ENCODE measurements around the gene CANT1. TPM values are rescaled to one million over a fixed set of nuclear protein-coding genes. Genes with fewer than 3 reads are reported as not detected.

The CANT1 gene
- total RNA-seq, 2 experiments from 2014 or later, result 63.3 to 65.4 TPM

GRCh38 chr17:79047923-79048825 lies 38.6 kb upstream of the CANT1 start:
- Mint-ChIP-seq H3K36me3 (no peaks in the 10 kb centered on the region), H3K4me1 (ENCODE audit: low read depth) (no peaks in the 10 kb centered on the region), H3K9me3 (no peaks in the 10 kb centered on the region), H3K4me3 (no peak overlapping the region), H3K27ac (no peak overlapping the region), H3K27me3 (peaks cover 15% of the 10 kb centered on the region)
- intact Hi-C loops (cut with micrococcal nuclease), result no loop called here
- POLR2A ChIA-PET, result no interaction called here
- CTCF ChIA-PET, result interaction anchor here (2.2 kb wide), 1 partner anchor 346 kb away, joined by 8 read pairs; no protein-coding TSS in a partner anchor
- DNase-seq, result no peak

- intact Hi-C loops (cut with micrococcal nuclease), result no loop called here
- H3K27ac Mint-ChIP-seq, result no peak overlapping the region
- peaks cover 15% of the 10 kb centered on the region for H3K27me3 Mint-ChIP-seq
- CTCF ChIA-PET, result no interaction called here
- no peaks in the 10 kb centered on the region for H3K36me3 Mint-ChIP-seq
- H3K9me3 Mint-ChIP-seq, result no peaks in the 10 kb centered on the region
- DNase-seq, result no peak
- POLR2A ChIA-PET, result no interaction called here
- H3K4me3 Mint-ChIP-seq, result no peak overlapping the region
- no peaks in the 10 kb centered on the region for H3K4me1 Mint-ChIP-seq (ENCODE audit: low read depth)
Measured at GRCh38 chr17:79047291-79047920, 37.8 kb upstream of the CANT1 start.

DNA sequence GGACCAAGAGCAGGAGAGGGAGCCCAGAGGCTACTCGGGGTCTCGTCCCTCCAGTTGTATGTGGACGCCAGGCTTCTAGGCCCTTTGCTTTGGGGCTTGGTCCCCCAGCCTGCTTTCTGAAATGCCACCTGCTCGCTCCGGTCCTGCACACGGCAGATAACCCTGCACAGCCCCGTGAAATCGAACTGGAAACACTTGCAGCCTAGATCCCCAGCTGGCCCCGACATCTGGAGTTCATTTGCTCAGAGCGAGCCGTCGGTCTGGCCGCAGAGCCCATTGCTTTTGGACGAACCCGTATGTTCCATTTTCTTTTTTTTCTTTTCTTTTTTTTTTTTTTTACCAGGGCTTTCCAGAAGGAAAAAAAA lies 37.3 kb upstream of the CANT1 start:
- no peaks in the 10 kb centered on the region for H3K9me3 Mint-ChIP-seq
- no peaks in the 10 kb centered on the region for H3K4me1 Mint-ChIP-seq (ENCODE audit: low read depth)
- CTCF ChIA-PET, result interaction anchor here (1.7 kb wide), 1 partner anchor 16 kb away, joined by 6 read pairs; no protein-coding TSS in a partner anchor
- intact Hi-C loops (cut with micrococcal nuclease), result no loop called here
- DNase-seq, result no peak
- POLR2A ChIA-PET, result no interaction called here
- no peaks in the 10 kb centered on the region for H3K36me3 Mint-ChIP-seq
- H3K27ac Mint-ChIP-seq, result no peak overlapping the region
- H3K27me3 Mint-ChIP-seq, result peaks cover 15% of the 10 kb centered on the region
- no peak overlapping the region for H3K4me3 Mint-ChIP-seq

DNA sequence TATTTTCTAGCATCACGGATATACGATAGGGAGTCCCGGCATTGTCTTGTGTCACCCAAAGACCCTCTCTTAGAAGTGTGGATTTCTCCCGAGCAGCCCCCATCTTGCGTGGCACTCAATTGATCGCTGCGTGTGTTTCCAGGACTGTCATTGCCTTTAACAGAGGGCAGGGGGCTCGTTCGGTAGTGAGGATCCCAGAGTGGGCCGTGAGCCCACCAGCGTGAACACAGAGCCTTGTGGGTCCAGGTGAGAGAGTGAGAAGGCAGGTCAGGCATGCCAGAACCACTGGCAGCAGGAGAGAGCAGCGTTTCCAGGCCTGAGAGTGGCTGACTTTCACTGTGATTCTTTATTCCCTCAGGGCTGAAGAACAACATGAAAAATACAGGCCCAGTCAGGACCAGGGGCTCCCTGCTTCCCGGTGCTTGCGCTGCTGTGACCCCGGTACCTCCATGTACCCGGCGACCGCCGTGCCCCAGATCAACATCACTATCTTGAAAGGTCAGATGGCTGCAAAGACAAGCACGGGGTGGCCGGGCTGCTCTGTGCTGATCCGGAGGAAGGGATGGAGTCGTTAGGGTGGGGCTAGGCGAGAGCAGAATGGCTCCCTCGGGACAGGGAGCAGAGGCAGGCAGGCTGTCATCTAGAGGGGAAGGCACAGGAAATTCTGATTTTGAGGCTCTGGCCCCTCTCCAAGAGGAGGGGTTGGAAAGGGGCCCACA lies 36.8 kb upstream of the CANT1 start:
- no peaks in the 10 kb centered on the region for H3K36me3 Mint-ChIP-seq
- H3K4me3 Mint-ChIP-seq, result no peak overlapping the region
- CTCF ChIA-PET, result interaction anchor here (0.7 to 2.0 kb wide), 12 partner anchors 10 to 355 kb away, joined by 3 to 19 read pairs (median 6); partner anchors contain the start of gene ENGASE
- POLR2A ChIA-PET, result no interaction called here
- H3K27ac Mint-ChIP-seq, result no peak overlapping the region
- intact Hi-C loops (cut with micrococcal nuclease), result no loop called here
- no peaks in the 10 kb centered on the region for H3K4me1 Mint-ChIP-seq (ENCODE audit: low read depth)
- peaks cover 15% of the 10 kb centered on the region for H3K27me3 Mint-ChIP-seq
- H3K9me3 Mint-ChIP-seq, result no peaks in the 10 kb centered on the region
- DNase-seq, result no peak

GRCh38 chr17:79045842-79046196 lies 36.3 kb upstream of the CANT1 start:
- ChIA-PET POLR2A (no interaction called here), CTCF (interaction anchor here (0.6 to 2.0 kb wide), 16 partner anchors 9 to 355 kb away, joined by 3 to 19 read pairs (median 6); partner anchors contain the start of gene ENGASE)
- no peak overlapping the region for H3K27ac Mint-ChIP-seq
- intact Hi-C loops (cut with micrococcal nuclease), result loop anchor here (2.0 kb wide), 1 partner anchor 347 kb away; no protein-coding TSS in a partner anchor
- peaks cover 15% of the 10 kb centered on the region for H3K27me3 Mint-ChIP-seq
- no peaks in the 10 kb centered on the region for H3K9me3 Mint-ChIP-seq
- H3K36me3 Mint-ChIP-seq, result no peaks in the 10 kb centered on the region
- H3K4me3 Mint-ChIP-seq, result no peak overlapping the region
- DNase-seq, result peak; percentile 75
- H3K4me1 Mint-ChIP-seq (ENCODE audit: low read depth), result no peaks in the 10 kb centered on the region

DNA sequence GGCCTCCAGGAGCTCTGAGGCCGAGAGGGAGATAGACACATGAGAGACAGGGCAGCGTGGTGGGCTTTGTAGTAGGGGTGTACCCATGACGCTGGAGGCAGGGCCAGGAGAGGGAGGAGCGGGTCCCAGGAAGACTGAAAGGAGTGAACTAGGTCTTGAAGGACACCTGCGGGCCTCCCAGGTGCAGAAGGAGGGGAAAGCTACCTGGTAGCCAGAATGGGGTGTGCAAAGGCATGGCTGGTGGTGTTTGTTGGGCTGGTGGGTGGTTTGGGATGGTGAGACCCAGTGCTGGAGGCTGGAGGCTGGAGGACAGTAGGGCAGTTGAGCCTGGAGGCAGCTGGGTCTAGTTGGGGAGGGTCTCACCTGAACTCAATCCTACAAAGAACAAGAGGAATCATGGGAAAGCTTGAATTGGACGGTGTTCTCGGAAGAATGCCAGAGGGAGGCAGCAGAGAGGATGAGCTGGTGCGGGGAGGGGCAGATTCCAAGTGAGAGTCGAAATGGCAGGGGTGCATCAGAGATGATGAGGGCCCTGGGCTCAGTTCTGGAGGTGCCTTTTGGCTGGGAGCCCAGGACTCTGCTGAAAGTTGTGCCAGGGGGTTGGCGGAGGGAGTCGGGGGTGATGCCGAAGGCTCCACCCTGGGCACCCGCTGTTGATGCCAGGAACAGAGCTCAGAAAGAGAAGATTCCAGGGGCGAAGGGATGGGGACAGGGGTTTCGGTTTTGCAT lies 35.6 kb upstream of the CANT1 start:
- no peaks in the 10 kb centered on the region for H3K9me3 Mint-ChIP-seq
- H3K27me3 Mint-ChIP-seq, result peaks cover 15% of the 10 kb centered on the region
- DNase-seq, result no peak
- ChIA-PET CTCF (interaction anchor here (0.6 to 2.0 kb wide), 19 partner anchors 8 to 356 kb away, joined by 3 to 19 read pairs (median 5); partner anchors contain the start of gene ENGASE), POLR2A (interaction anchor here (1.2 kb wide), 1 partner anchor 36 kb away, joined by 4 read pairs; the partner anchor contains the start of gene CANT1)
- intact Hi-C loops (cut with micrococcal nuclease), result loop anchor here (2.0 kb wide), 1 partner anchor 348 kb away; no protein-coding TSS in a partner anchor
- no peak overlapping the region for H3K4me3 Mint-ChIP-seq
- no peaks in the 10 kb centered on the region for H3K4me1 Mint-ChIP-seq (ENCODE audit: low read depth)
- no peaks in the 10 kb centered on the region for H3K36me3 Mint-ChIP-seq
- no peak overlapping the region for H3K27ac Mint-ChIP-seq

DNA sequence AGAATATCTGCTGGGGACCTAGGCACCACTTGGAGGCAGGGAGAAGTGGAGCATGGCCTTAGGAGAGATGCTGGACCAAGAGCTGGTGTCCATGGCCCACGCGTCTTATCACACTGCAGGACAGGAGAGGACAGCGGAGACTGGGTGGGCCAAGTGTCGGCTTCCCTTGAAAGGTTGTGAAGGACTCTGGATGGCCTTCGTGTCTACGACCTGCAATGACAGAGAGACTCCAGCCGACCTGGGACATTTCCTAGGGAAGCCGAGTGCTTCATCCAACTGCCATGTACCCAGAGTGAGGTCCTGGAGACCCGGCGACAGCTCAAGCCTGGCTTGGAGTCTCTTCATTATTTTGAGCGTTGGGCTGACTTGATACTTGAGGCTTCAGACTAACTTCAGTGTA lies 34.9 kb upstream of the CANT1 start:
- Mint-ChIP-seq H3K27me3 (peaks cover 15% of the 10 kb centered on the region), H3K4me3 (no peak overlapping the region), H3K36me3 (no peaks in the 10 kb centered on the region), H3K9me3 (no peaks in the 10 kb centered on the region), H3K4me1 (ENCODE audit: low read depth) (no peaks in the 10 kb centered on the region), H3K27ac (no peak overlapping the region)
- intact Hi-C loops (cut with micrococcal nuclease), result loop anchor here (2.0 kb wide), 1 partner anchor 348 kb away; no protein-coding TSS in a partner anchor
- ChIA-PET CTCF (interaction anchor here (0.9 to 2.0 kb wide), 8 partner anchors 8 to 348 kb away, joined by 3 to 19 read pairs (median 3); no protein-coding TSS in a partner anchor), POLR2A (interaction anchor here (1.2 kb wide), 1 partner anchor 35 kb away, joined by 4 read pairs; the partner anchor contains the start of gene CANT1)
- no peak for DNase-seq

DNA sequence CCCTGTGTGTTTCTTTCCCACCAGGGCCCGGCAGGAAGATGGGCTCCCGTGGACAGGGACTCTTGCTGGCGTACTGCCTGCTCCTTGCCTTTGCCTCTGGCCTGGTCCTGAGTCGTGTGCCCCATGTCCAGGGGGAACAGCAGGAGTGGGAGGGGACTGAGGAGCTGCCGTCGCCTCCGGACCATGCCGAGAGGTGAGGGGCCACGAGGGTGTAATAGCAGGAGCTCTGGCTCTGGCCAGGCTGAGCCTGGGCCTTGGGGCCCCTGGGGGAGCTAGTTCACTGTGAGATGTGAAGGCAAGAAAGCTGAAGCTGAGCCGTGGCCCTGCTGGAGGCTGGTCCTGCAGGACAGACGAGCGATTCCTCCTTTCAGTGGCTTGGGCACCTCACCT lies 34.4 kb upstream of the CANT1 start:
- ChIA-PET POLR2A (interaction anchor here (1.2 kb wide), 1 partner anchor 34 kb away, joined by 4 read pairs; the partner anchor contains the start of gene CANT1), CTCF (interaction anchor here (0.9 to 1.2 kb wide), 5 partner anchors 10 to 39 kb away, joined by 3 to 4 read pairs (median 3); no protein-coding TSS in a partner anchor)
- H3K36me3 Mint-ChIP-seq, result no peaks in the 10 kb centered on the region
- H3K27ac Mint-ChIP-seq, result no peak overlapping the region
- H3K9me3 Mint-ChIP-seq, result no peaks in the 10 kb centered on the region
- intact Hi-C loops (cut with micrococcal nuclease), result loop anchor here (2.0 kb wide), 1 partner anchor 349 kb away; no protein-coding TSS in a partner anchor
- H3K4me3 Mint-ChIP-seq, result no peak overlapping the region
- no peak for DNase-seq
- peaks cover 15% of the 10 kb centered on the region for H3K27me3 Mint-ChIP-seq
- no peaks in the 10 kb centered on the region for H3K4me1 Mint-ChIP-seq (ENCODE audit: low read depth)

DNA sequence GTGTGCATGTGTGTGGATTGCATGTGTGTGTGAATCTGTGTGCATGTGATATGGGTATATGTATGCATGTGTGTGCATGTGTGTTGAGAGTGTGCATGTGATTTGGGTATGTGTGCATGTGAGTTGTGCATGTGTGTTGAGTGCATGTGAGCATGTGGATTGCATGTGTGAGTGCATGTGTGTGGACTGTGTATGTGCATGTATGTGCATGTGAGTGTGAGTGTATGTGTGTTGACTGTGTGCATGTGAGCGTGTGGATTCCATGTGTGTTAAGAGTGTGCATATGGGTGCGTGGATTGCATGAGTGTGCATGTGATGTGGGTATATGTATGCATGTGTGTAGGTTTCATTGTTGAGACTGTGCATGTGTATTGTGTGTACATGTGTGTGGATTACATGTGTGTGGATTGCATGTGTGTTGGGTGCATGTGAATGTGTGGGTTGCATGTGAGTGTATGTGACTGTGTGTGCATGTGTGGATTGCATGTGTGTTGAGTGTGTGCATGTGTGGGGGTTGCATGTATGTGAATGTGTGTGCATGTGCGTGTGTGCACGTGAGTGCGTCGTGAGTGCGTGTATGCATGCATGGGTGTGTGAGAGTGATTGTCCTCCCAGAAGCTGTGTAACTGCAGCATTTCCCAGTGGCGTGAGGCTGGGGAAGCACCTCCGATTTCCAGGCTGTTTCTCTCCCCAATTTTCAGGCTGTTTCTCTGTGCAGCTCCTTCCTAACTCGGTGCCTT lies 33.8 kb upstream of the CANT1 start:
- Mint-ChIP-seq H3K9me3 (no peaks in the 10 kb centered on the region), H3K4me3 (no peak overlapping the region), H3K27me3 (peaks cover 15% of the 10 kb centered on the region), H3K4me1 (ENCODE audit: low read depth) (no peaks in the 10 kb centered on the region), H3K36me3 (no peaks in the 10 kb centered on the region), H3K27ac (no peak overlapping the region)
- CTCF ChIA-PET, result interaction anchor here (0.9 to 1.2 kb wide), 3 partner anchors 22 to 39 kb away, joined by 3 to 4 read pairs (median 3); no protein-coding TSS in a partner anchor
- no peak for DNase-seq
- POLR2A ChIA-PET, result no interaction called here
- intact Hi-C loops (cut with micrococcal nuclease), result no loop called here

GRCh38 chr17:79042421-79043190 lies 33.0 kb upstream of the CANT1 start:
- intact Hi-C loops (cut with micrococcal nuclease), result loop anchor here (1.0 kb wide), 1 partner anchor 23 kb away; no protein-coding TSS in a partner anchor
- Mint-ChIP-seq H3K4me1 (ENCODE audit: low read depth) (no peaks in the 10 kb centered on the region), H3K4me3 (no peak overlapping the region), H3K36me3 (no peaks in the 10 kb centered on the region), H3K27ac (no peak overlapping the region), H3K9me3 (no peaks in the 10 kb centered on the region), H3K27me3 (peaks cover 15% of the 10 kb centered on the region)
- CTCF ChIA-PET, result interaction anchor here (0.6 to 2.7 kb wide), 18 partner anchors 9 to 351 kb away, joined by 3 to 32 read pairs (median 4); no protein-coding TSS in a partner anchor
- peak; percentile 78 for DNase-seq
- POLR2A ChIA-PET, result no interaction called here
